Peyer's patch (tissue), 4 donors: ENCODE results near the gene FER.

ENCODE experiments used
- POLR2A ChIP-seq, 2 donors: fragments of 450-650 bp; IDR thresholded peaks; one replicate each; pipeline ENCODE4 v1.5.1; 2017; ENCODE audit warnings: antibody characterized with exemption in 2 of 2, mild to moderate bottlenecking in 2 of 2, moderate library complexity in 2 of 2
- TF ChIP-seq, protein P1 (sequence below), 6 experiments: fragments of 450-650 bp in 4 of 6; fragments of 200-600 bp in 2 of 6; sonication (generic) in 1 of 6; IDR thresholded peaks; one replicate each; pipeline ENCODE4 v1.5.1; 2017 to 2019; ENCODE audit warnings: antibody characterized with exemption in 6 of 6, mild to moderate bottlenecking in 3 of 6, moderate library complexity in 1 of 6

DNA sequence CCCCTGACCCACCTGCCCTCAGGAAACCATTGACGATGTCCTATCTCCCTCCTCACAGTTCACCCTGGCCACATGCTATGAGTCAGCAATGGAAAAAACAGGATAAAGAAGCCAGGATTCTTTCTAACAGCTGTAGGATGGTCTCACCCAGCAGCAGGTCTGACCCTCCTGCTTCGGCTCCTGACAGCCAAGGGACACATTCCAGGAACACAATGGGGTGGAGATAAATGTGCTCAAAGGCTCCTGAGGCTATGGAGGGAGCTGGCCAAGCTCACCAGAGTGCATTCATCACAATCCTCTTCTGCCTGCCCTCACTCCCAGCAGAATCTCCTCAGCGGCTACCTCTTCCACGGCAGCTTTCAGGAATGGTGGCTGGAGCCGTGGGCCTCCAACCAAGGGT, 491.8 kb downstream of the FER start:
- TF ChIP-seq, protein P1, sequence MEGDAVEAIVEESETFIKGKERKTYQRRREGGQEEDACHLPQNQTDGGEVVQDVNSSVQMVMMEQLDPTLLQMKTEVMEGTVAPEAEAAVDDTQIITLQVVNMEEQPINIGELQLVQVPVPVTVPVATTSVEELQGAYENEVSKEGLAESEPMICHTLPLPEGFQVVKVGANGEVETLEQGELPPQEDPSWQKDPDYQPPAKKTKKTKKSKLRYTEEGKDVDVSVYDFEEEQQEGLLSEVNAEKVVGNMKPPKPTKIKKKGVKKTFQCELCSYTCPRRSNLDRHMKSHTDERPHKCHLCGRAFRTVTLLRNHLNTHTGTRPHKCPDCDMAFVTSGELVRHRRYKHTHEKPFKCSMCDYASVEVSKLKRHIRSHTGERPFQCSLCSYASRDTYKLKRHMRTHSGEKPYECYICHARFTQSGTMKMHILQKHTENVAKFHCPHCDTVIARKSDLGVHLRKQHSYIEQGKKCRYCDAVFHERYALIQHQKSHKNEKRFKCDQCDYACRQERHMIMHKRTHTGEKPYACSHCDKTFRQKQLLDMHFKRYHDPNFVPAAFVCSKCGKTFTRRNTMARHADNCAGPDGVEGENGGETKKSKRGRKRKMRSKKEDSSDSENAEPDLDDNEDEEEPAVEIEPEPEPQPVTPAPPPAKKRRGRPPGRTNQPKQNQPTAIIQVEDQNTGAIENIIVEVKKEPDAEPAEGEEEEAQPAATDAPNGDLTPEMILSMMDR (IDR thresholded peaks at IDR 0.05) = no peak
- TF ChIP-seq POLR2A (IDR thresholded peaks at IDR 0.05) = no peak
